COLO668 (cell line): Measurements from ENCODE around the gene SOHLH1.

Experiments
- DNase-seq: peaks from one replicate; lab custom pipeline; 2025; ENCODE audit not compliant: unreplicated experiment; lab: John Stamatoyannopoulos, UW

Gene SOHLH1

GRCh38 chr9:135699440-135699839, at the start of gene SOHLH1:
Gene SOHLH1, minus strand, starts transcription at chr9:135699481. Its CDS starts 14 bp downstream, at chr9:135699467.
- no peak for DNase-seq

- DNase-seq: no peak
These were observed 49.4 kb upstream of the SOHLH1 start for GRCh38 chr9:135748676-135749075.

DNA sequence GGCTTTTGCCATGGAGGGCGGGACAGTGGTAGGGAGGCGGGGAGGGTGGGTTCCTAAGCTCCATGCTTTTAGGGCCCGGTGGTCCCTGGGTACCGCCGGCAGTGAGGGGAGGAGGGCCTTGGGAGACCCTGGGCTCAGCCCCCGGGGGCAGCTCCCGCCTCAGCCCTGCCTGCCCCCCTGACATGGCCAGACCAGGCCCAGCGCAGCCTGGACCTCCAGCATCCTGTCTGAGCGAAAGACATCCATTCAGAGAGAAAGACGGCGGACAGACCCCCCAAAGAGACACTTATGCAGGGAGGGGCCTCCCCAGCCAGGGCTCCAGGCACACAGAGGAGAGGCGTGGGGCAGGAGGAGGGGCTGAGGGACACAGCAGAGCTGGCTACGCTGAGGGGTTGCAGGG, 48.0 kb upstream of the SOHLH1 start:
- DNase-seq: no peak

DNA sequence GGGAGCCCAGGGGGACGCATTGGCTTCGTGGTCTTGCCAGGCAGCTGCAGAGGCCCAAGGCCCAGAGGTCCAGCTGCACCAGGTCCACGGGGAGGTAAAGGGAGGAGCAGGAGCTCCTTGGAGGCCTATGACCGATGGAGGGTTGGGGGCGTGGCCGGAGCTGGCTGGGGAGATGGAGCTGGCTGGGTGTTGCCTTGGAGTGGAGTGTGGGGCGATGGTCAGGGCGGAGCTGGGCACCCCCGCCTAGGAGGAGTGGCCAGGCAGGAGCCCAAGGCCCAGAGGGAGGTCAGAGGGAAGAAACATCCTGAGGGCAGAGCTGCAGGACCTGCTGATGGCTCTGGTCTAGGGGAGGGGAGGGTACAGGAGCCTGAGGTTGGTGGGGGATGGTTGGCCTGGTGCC, 47.3 kb upstream of the SOHLH1 start:
- no peak for DNase-seq

- no peak for DNase-seq
These were observed 46.5 kb upstream of the SOHLH1 start for GRCh38 chr9:135745686-135746324.

DNA sequence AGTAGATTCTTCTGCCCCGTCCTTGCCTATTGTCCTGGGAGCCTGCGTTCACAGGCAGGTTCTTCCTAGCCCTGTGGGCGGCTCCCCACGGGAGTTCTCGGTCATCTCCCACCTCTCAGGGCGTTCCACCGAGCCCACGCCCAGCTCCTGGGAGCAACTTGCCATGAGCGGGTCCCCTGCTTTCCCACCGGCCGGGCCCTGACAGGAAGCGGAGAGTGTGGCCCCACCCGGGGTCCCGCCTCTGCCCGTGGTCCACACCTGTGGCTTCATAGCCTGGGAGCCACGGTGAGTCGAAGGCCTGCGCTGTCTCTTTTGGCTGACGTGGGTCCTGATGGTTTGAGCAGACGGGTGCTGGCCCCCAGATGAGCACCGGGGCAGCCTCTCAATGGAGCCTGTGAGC, 45.9 kb upstream of the SOHLH1 start:
- no peak for DNase-seq

DNA sequence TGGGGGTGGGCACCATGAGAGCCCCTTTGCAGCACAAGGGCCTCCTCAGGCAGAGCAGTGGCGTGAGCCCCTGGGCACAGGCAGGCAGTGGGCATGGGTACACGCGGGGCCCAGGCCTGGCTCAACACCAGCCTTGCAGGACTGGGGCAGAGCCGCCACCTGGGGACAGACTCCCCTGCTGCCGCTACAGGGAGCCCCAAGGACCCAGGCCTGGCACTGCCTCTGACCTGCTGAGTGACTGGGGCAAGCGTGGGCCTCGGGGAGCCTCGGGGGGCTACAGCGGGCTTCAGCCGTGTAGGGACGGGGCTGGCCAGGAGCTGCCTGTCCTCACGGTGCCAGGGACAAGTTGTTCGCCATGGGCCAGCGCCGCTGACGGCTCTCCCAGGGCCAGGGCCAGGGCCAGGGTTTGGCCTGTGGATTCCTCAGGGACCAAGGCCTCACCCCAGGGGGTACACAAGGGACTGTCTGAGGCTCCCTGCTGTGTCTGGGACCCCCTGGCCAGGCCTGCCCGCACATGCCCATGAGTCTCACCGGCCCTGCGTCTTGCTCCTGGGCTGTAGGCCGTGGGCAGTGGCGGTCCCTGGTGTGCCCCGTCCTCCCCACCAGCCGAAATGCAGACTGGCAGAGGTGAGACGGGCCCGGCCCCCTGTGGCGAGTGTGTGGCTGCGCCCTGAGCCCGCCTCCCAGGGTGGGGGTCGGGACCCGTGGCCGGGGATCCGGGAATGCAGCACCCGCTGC, 45.2 kb upstream of the SOHLH1 start:
- DNase-seq: no peak

- DNase-seq: no peak
These were observed 44.5 kb upstream of the SOHLH1 start for GRCh38 chr9:135743546-135744332.

GRCh38 chr9:135743021-135743420, 43.7 kb upstream of the SOHLH1 start:
- DNase-seq: no peak

DNA sequence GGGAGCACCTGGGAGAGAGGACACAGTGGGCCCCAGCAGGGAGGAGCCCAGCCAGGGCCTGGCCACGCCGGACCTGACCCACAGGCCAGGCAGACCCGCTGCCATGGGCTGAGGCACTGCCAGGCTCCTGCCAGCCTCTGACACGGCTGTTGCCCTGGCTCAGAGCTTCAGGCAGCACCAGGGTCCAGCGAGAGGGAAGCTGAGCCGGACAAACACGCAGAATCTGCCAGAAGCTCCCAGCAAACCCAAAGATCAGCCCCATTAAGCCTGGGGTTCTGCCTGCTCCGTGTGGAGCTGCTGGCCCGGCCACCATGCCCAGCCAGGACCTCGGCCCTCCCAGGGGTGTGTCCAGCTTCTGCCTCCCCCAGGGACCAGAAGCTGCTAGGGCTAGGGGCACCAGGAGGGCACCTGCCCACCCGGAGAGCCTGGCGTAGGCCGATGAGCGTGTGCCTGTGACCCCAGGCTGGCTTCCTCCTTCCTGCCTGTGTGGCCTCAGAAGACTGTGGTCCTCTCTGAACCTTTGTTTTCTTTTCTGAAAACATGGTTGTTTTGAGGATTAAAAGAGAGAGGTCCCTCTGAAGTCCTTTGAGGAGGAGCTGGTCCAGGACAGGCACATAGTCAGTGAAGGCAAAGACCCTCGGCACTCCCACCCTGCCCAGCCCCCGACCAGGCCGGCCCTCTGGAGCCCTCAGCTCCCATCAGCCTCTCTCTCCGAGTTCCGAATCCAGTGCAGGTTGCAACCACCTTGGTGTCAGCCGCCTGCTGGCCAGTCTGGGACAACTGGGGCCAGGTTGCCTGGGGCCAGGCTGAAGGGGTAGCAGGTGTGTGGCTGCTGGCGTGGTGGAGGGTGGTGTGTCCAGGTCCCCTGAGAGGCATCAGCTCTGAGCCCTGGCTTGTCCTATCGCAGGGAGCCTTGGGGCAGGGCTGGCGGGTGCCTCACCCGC, 42.3 kb upstream of the SOHLH1 start:
- peak; percentile 43 for DNase-seq

DNA sequence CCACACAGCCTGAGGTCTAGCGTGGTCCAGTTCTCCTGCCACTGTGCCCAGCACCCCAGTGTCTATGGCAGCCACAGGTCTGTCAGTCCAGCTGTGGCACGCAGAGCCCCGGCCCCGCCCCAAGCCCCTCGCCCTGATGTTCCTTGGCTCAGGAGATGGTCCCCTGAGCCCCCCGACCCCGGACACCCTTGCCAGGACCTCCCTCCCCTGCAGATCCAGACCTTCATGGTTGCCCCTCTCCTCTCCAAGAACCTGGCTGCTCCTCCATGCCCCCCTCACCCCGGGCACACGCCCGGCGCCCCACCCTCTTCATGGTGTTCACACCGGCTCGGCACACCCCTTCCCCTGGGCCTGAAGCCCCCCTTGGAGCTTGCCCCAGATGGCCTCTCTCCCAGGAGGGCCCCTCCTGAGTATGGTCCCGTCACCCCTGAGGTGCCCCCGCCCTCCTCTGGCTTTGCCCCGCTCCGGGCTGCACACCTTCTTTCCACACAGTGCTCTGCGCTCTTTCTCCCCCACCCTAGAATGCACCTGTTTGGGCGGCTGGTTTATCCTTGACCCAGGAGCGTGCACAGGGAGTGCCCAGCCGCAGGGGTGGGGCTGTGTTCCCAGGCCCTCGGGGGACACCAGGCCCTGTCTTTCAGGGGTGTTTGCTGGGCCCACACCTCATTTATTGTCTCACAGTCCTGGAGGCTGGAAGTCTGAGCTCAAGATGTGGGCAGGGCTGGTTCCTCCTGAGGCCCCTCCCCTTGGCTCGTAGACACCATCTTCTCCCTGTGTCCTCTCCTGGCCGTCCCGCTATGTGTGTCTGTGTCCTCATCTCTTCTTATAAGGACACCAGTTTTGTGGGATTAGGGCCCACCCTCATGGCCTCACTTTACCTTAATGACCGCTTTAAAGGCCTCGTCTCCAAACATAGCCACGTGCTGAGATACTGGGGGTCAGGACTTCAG, 40.3 kb upstream of the SOHLH1 start:
- no peak for DNase-seq

DNA sequence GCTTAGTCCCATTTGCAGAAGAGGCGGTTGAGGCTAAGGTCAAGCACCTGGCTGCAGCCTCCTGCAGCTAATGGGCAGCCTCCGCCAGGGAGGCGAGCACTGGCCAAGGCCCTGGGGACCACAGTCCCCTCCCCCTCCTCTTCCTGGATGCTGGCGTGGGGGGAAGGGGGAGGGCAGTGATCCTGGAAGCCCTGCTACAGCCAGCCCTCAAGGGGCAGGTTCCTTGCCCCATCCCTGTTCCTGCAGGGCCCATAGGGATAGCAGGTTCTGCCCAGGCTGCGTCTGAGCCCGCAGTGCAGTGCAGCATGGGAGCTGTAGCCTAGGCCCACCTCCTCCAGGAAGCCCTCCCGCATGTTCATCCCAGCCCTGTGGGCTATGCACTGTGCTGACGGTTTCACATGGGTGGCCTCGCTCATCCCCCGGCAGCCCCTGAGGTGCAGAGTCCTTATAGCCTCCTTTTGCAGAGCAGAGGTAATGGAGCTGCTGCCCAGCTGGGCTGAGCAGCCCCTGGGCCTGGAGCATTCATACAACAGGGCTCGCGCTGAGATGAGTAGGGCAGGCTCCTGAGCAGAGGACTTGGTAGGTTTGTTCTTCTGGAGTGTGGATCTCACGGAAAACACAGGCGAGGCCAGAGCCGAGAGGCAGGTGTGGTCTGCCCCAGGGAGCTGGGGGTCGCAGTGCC, 38.7 kb upstream of the SOHLH1 start:
- no peak for DNase-seq

DNA sequence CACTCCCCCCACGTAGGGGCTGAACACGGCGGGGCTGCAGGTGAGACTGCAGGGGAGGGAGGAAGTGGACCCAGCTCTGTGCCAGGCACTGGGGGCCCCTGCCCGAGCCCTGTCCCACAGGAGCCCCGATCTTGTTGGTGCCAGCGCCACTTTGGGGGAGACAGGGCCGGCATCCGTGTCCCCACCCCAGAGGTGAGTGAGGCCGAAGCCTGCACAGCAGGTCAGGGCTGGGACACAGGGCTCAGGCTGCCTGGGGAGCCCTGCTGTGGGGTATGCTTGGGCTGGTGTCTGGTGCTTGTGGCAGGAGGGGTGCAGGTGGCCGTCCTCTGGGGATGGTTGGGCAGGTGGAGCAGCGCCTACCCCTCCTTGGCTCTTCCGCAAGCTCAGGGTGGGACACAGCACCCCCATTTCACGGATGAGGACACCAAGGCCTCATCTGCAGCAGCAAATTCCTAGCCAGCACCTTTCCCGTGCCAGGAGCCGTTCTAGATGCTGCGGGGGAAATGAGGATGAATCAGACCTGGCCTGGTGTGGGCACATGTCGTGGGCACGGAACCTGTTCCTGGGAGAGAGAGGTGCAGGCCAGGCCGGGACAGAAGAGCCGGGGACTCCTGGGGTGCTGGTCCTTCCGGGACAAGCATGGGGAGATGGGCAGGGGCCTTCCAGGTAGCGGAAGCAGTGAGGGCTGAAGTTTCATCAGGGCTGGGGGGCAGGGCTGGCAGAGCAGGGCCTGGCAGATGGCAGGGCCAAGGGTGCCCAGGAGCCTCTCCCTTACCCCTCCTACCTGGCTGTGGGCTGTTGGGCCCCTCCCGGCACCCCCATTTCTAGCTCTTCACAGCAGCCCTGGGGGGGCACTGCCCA, 37.9 kb upstream of the SOHLH1 start:
- no peak for DNase-seq

DNA sequence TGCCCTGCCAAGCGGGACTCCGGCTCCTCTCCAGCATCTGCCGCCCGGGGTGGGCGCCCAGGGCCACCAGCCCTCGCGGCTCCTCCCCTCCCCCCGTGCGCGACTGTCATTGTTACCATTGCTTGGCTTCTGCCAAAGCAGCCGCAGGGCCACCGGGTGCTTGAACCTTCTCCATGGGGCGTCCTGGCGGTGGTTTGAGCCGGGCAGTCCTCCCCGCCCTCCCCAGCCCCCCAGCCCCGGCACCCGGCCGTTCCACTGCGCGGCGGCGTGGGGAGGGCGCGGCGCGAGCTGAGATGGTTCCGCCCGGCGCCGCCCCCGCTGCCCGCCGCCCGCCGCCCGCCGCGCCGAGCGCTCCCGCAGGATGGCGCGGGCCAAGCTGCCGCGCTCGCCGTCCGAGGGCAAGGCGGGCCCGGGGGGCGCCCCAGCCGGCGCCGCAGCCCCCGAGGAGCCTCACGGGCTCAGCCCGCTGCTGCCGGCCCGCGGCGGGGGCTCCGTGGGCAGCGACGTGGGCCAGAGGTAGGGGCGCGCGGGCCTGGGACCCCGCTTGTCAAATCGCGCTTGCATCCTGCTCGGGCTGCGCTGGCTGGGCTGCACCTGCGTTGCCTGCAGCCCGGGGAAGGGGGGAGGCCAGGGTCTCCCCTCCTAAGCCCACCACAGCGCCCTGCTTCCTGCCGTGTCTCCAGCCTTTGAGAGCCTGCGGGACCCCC, 37.1 kb upstream of the SOHLH1 start:
- DNase-seq: no peak

GRCh38 chr9:135734616-135735144, 35.4 kb upstream of the SOHLH1 start:
- no peak for DNase-seq

- DNase-seq: no peak
These were observed 33.4 kb upstream of the SOHLH1 start for GRCh38 chr9:135732569-135733257.

GRCh38 chr9:135731454-135731853, 32.2 kb upstream of the SOHLH1 start:
- no peak for DNase-seq
